ENCODE results near the gene IDUA. TPM values are rescaled to one million over a fixed set of nuclear protein-coding genes. Genes with fewer than 3 reads are reported as not detected.

IDUA gene
- total and polyA plus RNA-seq, 7 experiments from 2014 or later = 8.3 to 72.4 (median 62.9) TPM

DNA sequence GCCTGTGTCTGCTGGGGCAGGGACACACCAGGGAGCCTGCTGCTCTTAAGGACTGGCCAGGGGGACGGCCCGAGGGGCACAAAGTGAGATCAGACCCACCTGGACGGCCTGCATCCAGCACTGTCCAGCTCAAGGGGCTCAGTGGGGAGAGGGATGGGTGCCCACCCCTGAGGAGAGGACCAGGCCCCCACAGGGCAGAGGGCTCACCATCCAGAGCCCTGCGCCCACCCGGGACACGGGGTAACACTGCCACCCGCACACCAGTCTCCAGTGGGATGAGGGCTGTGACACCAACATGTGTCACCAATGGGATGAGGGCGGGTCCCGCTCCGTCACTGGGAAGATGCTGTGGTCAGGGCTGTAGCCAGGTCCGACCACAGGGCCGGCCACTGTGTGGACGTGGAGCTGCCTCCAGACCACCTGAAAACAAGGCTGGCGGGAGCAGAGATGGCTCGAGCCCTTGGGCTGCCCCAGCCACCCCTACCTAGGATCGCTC lies 26.7 kb upstream of the IDUA start:
- CTCF ChIA-PET = no interaction called here
- POLR2A ChIA-PET = no interaction called here

DNA sequence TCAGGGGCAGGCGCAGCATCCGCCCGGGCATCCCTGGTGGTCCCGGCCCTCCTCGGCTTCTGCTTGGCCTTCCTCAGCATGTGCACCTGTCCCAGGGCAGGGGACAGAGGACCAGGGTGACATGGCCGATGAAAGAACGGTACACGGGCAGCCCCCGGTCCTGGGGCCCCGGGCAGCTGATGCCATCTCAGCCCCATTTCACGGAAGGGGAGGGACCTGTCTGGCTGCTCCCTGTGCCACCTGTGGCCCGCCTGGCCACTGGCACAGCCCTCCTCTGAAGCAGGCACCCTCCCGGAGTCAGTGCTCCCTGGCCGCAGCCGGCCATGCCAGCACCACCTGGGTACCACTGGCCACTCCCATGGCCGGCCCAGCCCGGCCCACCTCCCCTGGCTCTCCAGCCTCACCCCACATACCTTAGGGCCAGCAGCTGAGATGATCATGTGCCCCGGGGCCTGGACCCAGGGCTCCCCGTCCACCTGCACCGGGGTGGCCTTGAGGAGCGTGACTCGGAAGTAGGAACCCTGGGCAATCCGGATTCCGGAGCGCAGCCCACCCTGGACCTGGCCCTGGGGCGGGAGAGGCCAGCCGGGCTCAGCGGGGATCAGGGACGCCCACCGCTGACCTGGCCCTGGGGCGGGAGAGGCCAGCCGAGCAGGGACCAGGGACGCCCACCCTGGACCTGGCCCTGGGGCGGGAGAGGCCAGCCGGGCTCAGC lies 26.1 kb upstream of the IDUA start:
- ChIA-PET CTCF (no interaction called here), POLR2A (no interaction called here)
- Histone ChIP-seq H3K27ac (ENCODE audit: low read depth, low read length) (no peak overlapping the region), H3K9me3 (ENCODE audit: control insufficient read depth in 2 of 3, low read length in 3 of 3) (no peaks in the 10 kb centered on the region), H3K4me1 (ENCODE audit: control insufficient read depth in 2 of 2, insufficient read depth in 2 of 2, low read length in 2 of 2) (no peaks in the 10 kb centered on the region), H3K27me3 (ENCODE audit: control insufficient read depth in 2 of 2, insufficient read depth in 2 of 2, low read length in 2 of 2) (no peaks in the 10 kb centered on the region), H3K36me3 (ENCODE audit: control insufficient read depth in 2 of 3, insufficient read depth in 3 of 3, low read length in 3 of 3) (peaks cover 0 to 76% (median 0%) of the 10 kb centered on the region in 3 experiments), H3K4me3 (ENCODE audit: low read length) (no peak overlapping the region)
- Mint-ChIP-seq H3K4me1 (no peaks in the 10 kb centered on the region), H3K27ac (no peak overlapping the region), H3K4me3 (no peak overlapping the region), H3K36me3 (peaks cover 0 to 10% (median 0%) of the 10 kb centered on the region in 5 donors), H3K9me3 (no peaks in the 10 kb centered on the region), H3K27me3 (no peaks in the 10 kb centered on the region)
- no peak for DNase-seq
- intact Hi-C loops (cut with micrococcal nuclease) = no loop called here
- no peak for ATAC-seq

More for the DNA sequence above, 26.7 kb upstream of the IDUA start:
- Histone ChIP-seq H3K4me3 (ENCODE audit: low read length) (no peak overlapping the region), H3K27ac (ENCODE audit: low read depth, low read length) (no peak overlapping the region), H3K27me3 (ENCODE audit: control insufficient read depth in 2 of 2, insufficient read depth in 2 of 2, low read length in 2 of 2) (no peaks in the 10 kb centered on the region), H3K36me3 (ENCODE audit: control insufficient read depth in 2 of 3, insufficient read depth in 3 of 3, low read length in 3 of 3) (peaks cover 0 to 76% (median 0%) of the 10 kb centered on the region in 3 experiments), H3K9me3 (ENCODE audit: control insufficient read depth in 2 of 3, low read length in 3 of 3) (no peaks in the 10 kb centered on the region), H3K4me1 (ENCODE audit: control insufficient read depth in 2 of 2, insufficient read depth in 2 of 2, low read length in 2 of 2) (no peaks in the 10 kb centered on the region)
- DNase-seq = no peak
- no peak overlapping the region for H3K27ac Mint-ChIP-seq
- no peak overlapping the region for H3K4me3 Mint-ChIP-seq
- intact Hi-C loops (cut with micrococcal nuclease) = no loop called here
- H3K36me3 Mint-ChIP-seq = peaks cover 0 to 10% (median 0%) of the 10 kb centered on the region in 5 donors
- ATAC-seq = peak; percentile 3
- no peaks in the 10 kb centered on the region for H3K9me3 Mint-ChIP-seq
- H3K27me3 Mint-ChIP-seq = no peaks in the 10 kb centered on the region
- H3K4me1 Mint-ChIP-seq = no peaks in the 10 kb centered on the region

DNA sequence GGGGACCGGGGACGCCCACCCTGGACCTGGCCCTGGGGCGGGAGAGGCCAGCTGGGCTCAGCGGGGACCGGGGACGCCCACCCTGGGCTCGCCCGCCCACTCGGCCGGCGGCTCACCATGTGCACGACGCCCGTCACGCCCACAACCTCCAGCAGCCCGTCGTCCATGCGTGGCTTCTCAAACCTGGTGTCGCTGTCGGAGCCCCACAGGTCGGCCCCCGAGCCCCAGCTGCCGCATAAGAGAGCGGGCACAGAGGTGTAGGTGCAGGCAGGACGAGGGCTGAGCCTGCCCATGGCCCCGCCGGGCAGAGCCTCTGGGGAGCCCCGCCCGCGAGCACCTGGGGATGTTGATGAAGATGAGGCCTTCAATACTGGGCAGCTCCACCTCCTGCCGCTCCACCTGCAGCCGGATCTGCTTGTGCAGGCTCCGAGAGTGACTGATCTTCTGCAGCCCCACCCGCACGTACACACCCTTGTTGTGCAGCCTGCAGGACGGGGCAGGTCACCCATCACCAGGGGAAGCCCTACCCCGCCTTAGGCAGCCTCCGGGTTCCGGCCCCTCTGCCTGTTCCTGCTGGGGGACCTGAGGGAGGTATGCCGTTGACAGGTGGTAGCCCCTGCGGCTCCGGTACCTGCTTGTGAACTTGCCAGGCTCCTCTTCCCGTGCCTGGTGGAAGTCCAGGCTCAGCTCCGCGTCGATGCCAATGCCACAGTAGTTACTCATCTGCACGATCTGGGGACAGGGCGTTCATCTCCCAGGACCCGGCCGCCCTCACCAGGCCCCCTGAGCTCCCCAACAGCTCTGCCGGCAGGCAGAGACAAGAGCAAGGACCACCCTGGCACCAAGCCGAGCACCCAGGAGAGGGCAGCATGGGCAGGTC lies 25.3 kb upstream of the IDUA start:
- H3K36me3 ChIP-seq (ENCODE audit: control insufficient read depth in 2 of 3, insufficient read depth in 3 of 3, low read length in 3 of 3) = peaks cover 0 to 84% (median 0%) of the 10 kb centered on the region in 3 experiments
- no peaks in the 10 kb centered on the region for H3K9me3 ChIP-seq (ENCODE audit: control insufficient read depth in 2 of 3, low read length in 3 of 3)
- no peaks in the 10 kb centered on the region for H3K4me1 ChIP-seq (ENCODE audit: control insufficient read depth in 2 of 2, insufficient read depth in 2 of 2, low read length in 2 of 2)
- no peak overlapping the region for H3K4me3 Mint-ChIP-seq
- H3K27me3 ChIP-seq (ENCODE audit: control insufficient read depth in 2 of 2, insufficient read depth in 2 of 2, low read length in 2 of 2) = no peaks in the 10 kb centered on the region
- intact Hi-C loops (cut with micrococcal nuclease) = no loop called here
- H3K4me1 Mint-ChIP-seq = no peaks in the 10 kb centered on the region
- peak overlapping the region in 1 of 9 donors; percentile 22 for H3K27ac Mint-ChIP-seq
- H3K27ac ChIP-seq (ENCODE audit: low read depth, low read length) = no peak overlapping the region
- ATAC-seq (no peak), DNase-seq (no peak)
- no peaks in the 10 kb centered on the region for H3K9me3 Mint-ChIP-seq
- POLR2A ChIA-PET = no interaction called here
- CTCF ChIA-PET = no interaction called here
- H3K36me3 Mint-ChIP-seq = peaks cover 0 to 8% (median 0%) of the 10 kb centered on the region in 5 donors
- H3K4me3 ChIP-seq (ENCODE audit: low read length) = no peak overlapping the region
- H3K27me3 Mint-ChIP-seq = no peaks in the 10 kb centered on the region

DNA sequence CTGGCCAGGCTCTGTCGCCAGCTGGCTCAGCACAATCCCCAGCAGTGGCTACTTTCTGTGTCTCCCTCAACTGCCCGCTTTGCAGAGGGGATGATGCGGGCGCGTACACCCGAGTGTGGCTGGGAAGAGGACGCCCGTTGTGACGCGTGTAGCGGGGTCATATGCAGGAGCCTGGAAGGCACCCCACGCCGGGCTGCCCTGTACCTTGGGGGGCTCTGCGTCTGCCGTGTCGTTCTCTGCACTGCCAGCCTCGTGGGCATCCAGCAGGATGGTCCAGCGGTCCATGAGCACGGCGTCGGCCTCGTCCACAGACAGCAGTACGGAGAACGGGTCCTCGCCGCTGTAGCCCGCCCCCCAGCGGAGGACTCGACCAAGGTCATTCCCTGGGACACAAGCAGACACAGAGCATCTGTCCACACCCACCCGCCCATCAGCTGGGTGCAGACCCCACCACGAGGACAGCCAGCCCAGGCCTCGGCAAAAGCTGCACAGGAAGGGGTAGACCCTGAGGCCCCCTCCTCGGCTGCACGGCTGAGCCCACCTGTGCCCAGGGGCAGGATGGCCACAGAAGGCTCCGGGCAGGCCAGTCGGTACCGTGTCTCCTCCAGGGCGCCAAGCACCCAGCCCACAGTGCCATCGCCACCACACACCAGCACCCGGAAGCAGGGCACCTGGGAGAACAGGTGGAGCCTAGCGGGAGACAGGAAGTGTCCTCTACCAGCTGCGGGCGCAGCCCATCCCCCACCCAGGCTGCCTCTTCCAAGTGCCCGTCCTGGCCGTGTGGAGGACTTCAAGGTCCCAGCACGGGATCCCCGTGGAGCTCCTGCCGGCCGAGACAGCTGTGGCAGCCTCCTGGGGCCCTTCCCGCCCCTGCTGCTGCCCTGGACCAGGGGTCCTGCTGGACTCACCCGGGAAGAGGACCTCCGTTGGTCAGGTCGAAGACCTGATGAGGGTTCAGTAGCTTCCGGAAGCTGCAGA lies 24.3 kb upstream of the IDUA start:
- Histone ChIP-seq H3K27ac (ENCODE audit: low read depth, low read length) (no peak overlapping the region), H3K4me1 (ENCODE audit: control insufficient read depth in 2 of 2, insufficient read depth in 2 of 2, low read length in 2 of 2) (no peaks in the 10 kb centered on the region), H3K4me3 (ENCODE audit: low read length) (no peak overlapping the region), H3K27me3 (ENCODE audit: control insufficient read depth in 2 of 2, insufficient read depth in 2 of 2, low read length in 2 of 2) (no peaks in the 10 kb centered on the region), H3K9me3 (ENCODE audit: control insufficient read depth in 2 of 3, low read length in 3 of 3) (no peaks in the 10 kb centered on the region), H3K36me3 (ENCODE audit: control insufficient read depth in 2 of 3, insufficient read depth in 3 of 3, low read length in 3 of 3) (peaks cover 0 to 82% (median 0%) of the 10 kb centered on the region in 3 experiments)
- DNase-seq (no peak), ATAC-seq (no peak)
- Mint-ChIP-seq H3K27me3 (no peaks in the 10 kb centered on the region), H3K9me3 (no peaks in the 10 kb centered on the region), H3K4me3 (no peak overlapping the region), H3K27ac (no peak overlapping the region), H3K4me1 (no peaks in the 10 kb centered on the region), H3K36me3 (peaks cover 0 to 6% (median 0%) of the 10 kb centered on the region in 5 donors)
- ChIA-PET CTCF (no interaction called here), POLR2A (interaction anchor here (1.0 kb wide), 1 partner anchor 9 kb away, joined by 3 read pairs; no protein-coding TSS in a partner anchor)
- intact Hi-C loops (cut with micrococcal nuclease) = no loop called here

DNA sequence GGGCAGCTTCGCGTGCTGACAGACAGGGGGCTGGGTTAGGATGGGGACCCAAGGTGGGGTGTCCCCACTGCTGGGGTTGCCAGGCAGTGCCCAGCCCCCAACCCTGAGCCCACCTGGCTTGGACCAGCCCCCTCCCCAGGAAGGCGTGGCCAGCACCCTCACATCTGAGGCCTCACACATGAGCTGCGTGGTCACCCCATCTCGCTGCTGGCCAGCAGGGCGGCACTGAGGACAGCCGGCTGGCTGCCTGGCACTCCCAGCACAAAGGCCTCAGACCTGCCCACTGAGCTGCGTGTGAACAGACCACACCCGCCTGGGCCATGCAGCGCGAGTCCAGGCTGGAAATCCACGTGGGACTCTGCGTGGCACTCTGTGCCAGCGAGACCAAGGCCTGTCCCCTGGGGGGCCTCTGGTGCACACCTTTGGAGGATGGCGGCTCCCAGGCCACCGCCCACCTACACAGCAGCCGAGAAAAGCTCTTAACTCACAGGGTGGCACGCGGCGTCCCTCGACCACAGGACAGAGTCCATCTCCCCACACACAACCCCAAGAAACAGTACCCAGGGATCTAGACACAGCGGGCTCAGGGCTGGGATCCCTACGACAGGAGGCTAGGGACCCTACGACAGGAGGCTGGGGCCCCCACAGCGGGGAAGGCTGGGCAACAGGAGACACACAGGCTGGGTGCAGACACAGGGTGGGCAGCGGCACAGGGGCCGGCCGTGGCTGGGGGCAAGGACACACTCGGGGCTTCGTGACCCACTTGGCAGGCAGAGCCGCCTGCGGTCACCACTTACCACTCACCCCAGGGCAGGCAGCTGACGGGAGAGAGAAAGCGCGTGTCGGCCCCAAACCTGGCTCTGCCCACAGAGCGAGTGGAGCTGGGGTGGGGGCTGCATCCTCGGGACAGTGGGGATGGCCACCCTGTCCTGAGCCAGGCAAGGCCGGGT lies 23.3 kb upstream of the IDUA start:
- no peak overlapping the region for H3K4me3 ChIP-seq (ENCODE audit: low read length)
- Mint-ChIP-seq H3K9me3 (no peaks in the 10 kb centered on the region), H3K4me1 (peaks cover 0 to 1% (median 0%) of the 10 kb centered on the region in 7 donors), H3K27ac (no peak overlapping the region), H3K4me3 (no peak overlapping the region), H3K36me3 (peaks cover 0 to 5% (median 0%) of the 10 kb centered on the region in 5 donors), H3K27me3 (no peaks in the 10 kb centered on the region)
- no peaks in the 10 kb centered on the region for H3K9me3 ChIP-seq (ENCODE audit: control insufficient read depth in 2 of 3, low read length in 3 of 3)
- ChIA-PET POLR2A (interaction anchor here (1.0 kb wide), 1 partner anchor 8 kb away, joined by 3 read pairs; no protein-coding TSS in a partner anchor), CTCF (no interaction called here)
- H3K27me3 ChIP-seq (ENCODE audit: control insufficient read depth in 2 of 2, insufficient read depth in 2 of 2, low read length in 2 of 2) = no peaks in the 10 kb centered on the region
- peaks cover 0 to 71% (median 0%) of the 10 kb centered on the region in 3 experiments for H3K36me3 ChIP-seq (ENCODE audit: control insufficient read depth in 2 of 3, insufficient read depth in 3 of 3, low read length in 3 of 3)
- ATAC-seq (no peak), DNase-seq (no peak)
- intact Hi-C loops (cut with micrococcal nuclease) = no loop called here
- no peaks in the 10 kb centered on the region for H3K4me1 ChIP-seq (ENCODE audit: control insufficient read depth in 2 of 2, insufficient read depth in 2 of 2, low read length in 2 of 2)
- no peak overlapping the region for H3K27ac ChIP-seq (ENCODE audit: low read depth, low read length)

Measured in naive thymus-derived CD4-positive, alpha-beta T cell (primary cell).